ENCODE measurements around the gene OR10R2.
"Not testable (repeated sequence)": the region's sequence is repeated elsewhere in the genome, so short reads cannot be mapped to it uniquely, and the experiment has no call there.

OR10R2 gene

GRCh38 chr1:158471920-158472319 is at the start of gene OR10R2:
TSS of gene OR10R2 (plus strand) at chr1:158472220. CDS start at chr1:158472326, 106 bp downstream.
- TF ChIP-seq CTCF (IDR thresholded peaks at IDR 0.05; ENCODE audit: borderline replicate concordance, control extremely low read depth, extremely low read depth, insufficient read depth, missing control alignments) = no peak
- in situ Hi-C loops (cut with MboI; ENCODE audit: low sequenced_read_pairs, unreplicated experiment) = no loop called here
- no peak for DNase-seq (ENCODE audit: low spot score)

- in situ Hi-C loops (cut with MboI; ENCODE audit: low sequenced_read_pairs, unreplicated experiment) = no loop called here
- no peak for DNase-seq (ENCODE audit: low spot score)
- no peak for TF ChIP-seq CTCF (IDR thresholded peaks at IDR 0.05; ENCODE audit: borderline replicate concordance, control extremely low read depth, extremely low read depth, insufficient read depth, missing control alignments)
Measured at GRCh38 chr1:158425027-158425426, 47.0 kb upstream of the OR10R2 start.

GRCh38 chr1:158426137-158426536 is 45.9 kb upstream of the OR10R2 start, which contains the start of gene OR10K2:
TSS of gene OR10K2 (minus strand) at chr1:158426237. CDS start at chr1:158420866, 5,371 bp downstream.
- in situ Hi-C loops (cut with MboI; ENCODE audit: low sequenced_read_pairs, unreplicated experiment) = no loop called here
- DNase-seq (ENCODE audit: low spot score) = no peak
- TF ChIP-seq CTCF (IDR thresholded peaks at IDR 0.05; ENCODE audit: borderline replicate concordance, control extremely low read depth, extremely low read depth, insufficient read depth, missing control alignments) = no peak

- DNase-seq (ENCODE audit: low spot score); in situ Hi-C loops (cut with MboI; ENCODE audit: low sequenced_read_pairs, unreplicated experiment): not testable (repeated sequence)
Measured at GRCh38 chr1:158430163-158430562, 41.9 kb upstream of the OR10R2 start.

GRCh38 chr1:158434741-158435140 is 37.3 kb upstream of the OR10R2 start:
- in situ Hi-C loops (cut with MboI; ENCODE audit: low sequenced_read_pairs, unreplicated experiment) = no loop called here

GRCh38 chr1:158445376-158445775 is 26.6 kb upstream of the OR10R2 start:
- in situ Hi-C loops (cut with MboI; ENCODE audit: low sequenced_read_pairs, unreplicated experiment) = no loop called here
- no peak for TF ChIP-seq CTCF (IDR thresholded peaks at IDR 0.05; ENCODE audit: borderline replicate concordance, control extremely low read depth, extremely low read depth, insufficient read depth, missing control alignments)

More at GRCh38 chr1:158434741-158435140, 37.3 kb upstream of the OR10R2 start:
- no peak for DNase-seq (ENCODE audit: low spot score)
- TF ChIP-seq CTCF (IDR thresholded peaks at IDR 0.05; ENCODE audit: borderline replicate concordance, control extremely low read depth, extremely low read depth, insufficient read depth, missing control alignments) = no peak

GRCh38 chr1:158454537-158454936 is 17.5 kb upstream of the OR10R2 start:
- in situ Hi-C loops (cut with MboI; ENCODE audit: low sequenced_read_pairs, unreplicated experiment) = no loop called here
- no peak for DNase-seq (ENCODE audit: low spot score)
- no peak for TF ChIP-seq CTCF (IDR thresholded peaks at IDR 0.05; ENCODE audit: borderline replicate concordance, control extremely low read depth, extremely low read depth, insufficient read depth, missing control alignments)

More at GRCh38 chr1:158445376-158445775, 26.6 kb upstream of the OR10R2 start:
- no peak for DNase-seq (ENCODE audit: low spot score)

All from GM13976 (cell line).